Forelimb muscle (tissue), 1 donor: Measurements from ENCODE around the gene CEMIP. TPM values are rescaled to one million over a fixed set of nuclear protein-coding genes. Genes with fewer than 3 reads are reported as not detected.
A peak's percentile ranks its signal among the peaks of the same experiment; 100 is the strongest.

ENCODE experiments used
- DNase-seq: peaks from one replicate; pipeline ENCODE4 v3.0.0-alpha.2; 2013; ENCODE audit warnings: low read depth
- polyA plus RNA-seq: library from polyadenylated mRNA; unstranded; fragments of 120-200 nt; gene quantifications from one replicate; pipeline ENCODE4 v1.2.1, GENCODE V29; 2013; ENCODE audit not compliant: insufficient read length

The CEMIP gene
- polyA plus RNA-seq, 1 donor, result 2.4 TPM

DNA sequence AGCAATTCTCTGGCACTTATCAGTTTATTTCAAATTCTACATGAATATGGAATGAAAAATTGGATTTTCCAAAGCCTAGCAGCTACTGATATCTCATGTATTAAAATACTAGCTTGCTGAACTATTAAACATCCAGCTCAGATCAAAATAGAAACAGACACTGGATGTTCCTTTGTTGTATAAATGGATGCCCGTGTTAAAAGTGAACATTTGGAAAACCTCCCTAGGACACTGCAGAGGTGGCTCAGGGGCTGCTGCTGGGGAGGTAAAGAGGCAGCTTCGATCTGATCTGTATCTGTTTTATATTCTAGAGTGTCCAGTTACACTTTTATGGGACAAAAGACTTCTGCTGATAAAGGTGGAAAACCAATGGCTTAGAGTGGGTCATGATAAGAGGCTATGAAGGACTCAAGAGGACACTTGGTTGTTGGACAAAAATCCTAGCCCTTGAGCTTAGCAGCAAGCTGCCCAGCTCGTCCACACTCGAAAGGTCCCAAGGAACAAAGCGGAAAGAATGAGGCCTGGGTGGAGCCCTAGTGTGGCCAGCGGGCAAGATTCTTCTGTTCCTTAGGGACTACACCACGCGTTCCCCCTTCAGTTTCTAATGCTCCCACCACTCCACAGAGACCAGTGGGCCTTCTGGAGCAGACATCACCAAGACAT is 200.5 kb downstream of the CEMIP start:
- DNase-seq, result no peak

DNA sequence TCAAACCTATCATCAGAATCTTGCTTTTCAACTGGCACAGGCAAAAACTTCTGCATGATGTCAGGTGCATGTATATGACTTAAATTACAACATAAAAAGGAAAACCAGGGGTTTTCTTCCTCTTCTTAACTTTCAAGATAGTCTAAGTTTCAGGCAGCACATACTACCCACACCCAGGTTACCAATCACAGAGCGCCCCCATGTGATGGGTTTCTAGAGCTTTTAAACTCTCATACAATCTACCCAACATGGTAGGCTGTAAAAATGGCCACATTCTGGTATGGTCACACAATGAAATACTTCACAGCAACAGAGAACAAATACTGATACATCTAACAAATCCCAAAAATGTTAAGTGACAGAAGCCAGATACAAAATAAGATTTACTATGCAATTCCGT is 203.0 kb downstream of the CEMIP start:
- DNase-seq, result no peak

DNA sequence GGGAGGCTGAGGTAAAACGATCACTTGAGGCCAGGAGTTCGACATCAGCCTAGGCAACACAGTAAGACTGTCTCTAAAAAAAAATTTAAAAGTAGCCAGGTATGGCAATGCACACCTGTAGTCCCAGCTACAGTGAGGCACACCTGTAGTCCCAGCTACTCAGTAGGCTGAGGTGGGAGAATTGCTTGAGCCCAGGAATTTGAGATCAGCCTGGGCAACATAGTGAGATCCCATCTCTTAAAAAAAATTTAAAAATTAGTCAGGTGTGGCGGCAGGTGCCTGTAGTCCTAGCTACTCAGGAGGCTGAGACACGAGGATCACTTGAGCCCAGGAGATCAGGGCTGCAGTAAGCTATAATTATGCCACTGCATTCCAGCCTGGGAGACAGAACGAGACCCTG is 203.7 kb downstream of the CEMIP start:
- DNase-seq, result no peak

DNA sequence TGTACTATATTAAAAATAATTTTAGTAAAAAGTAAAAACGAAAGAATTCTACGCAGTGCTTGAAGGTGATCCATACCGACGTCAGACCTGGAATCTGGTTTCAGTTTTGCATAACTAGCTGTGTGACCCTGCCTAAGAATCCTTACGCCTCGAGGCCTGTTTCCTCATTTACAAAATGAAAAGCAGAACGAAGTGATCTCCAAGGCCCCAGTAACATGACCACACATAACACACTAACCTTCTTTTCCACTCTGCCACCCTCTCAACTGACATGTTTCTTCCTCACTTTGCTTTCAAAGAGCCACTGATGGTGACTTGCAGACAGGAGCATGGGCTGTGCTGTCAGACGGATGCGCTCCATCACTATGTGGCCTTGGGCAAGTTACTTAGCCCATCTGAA is 205.7 kb downstream of the CEMIP start:
- DNase-seq, result no peak

DNA sequence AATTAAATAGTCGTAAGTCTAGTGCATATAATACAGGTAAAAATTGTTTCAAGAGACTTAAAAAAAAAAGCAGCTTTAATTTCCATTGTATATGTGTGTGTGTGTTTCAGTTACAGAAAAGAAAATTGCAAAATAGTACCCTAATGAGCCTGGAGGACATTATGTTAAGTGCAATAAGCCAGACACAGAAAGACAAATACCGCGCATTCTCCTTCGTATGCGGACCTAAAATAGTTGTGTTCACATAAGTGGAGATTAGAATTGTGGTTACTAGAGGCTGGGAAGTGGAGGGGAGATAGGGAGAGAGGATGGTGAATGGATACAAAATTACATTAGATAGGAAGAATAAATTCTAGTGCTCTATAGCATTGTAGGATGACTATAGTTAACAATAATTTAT is 206.8 kb downstream of the CEMIP start:
- no peak for DNase-seq

DNA sequence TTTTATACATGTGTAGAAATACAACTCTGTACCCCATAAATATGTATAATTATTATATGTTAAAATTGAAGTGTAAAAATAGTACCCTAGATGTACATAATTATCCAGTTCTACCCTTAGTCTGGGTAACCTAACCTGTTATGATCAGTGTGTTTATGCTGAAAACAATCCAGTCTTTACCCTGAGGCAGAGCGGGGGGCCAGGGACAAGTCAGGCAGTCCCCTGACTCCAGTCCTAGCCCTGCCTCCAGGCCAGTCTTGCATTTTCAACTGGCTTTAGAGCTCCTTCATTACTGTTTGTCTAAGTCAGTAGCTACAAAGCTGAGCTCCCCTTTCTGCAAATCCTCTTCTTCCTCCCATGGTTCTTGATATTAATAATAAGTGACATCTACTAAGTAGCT is 207.3 kb downstream of the CEMIP start:
- no peak for DNase-seq

DNA sequence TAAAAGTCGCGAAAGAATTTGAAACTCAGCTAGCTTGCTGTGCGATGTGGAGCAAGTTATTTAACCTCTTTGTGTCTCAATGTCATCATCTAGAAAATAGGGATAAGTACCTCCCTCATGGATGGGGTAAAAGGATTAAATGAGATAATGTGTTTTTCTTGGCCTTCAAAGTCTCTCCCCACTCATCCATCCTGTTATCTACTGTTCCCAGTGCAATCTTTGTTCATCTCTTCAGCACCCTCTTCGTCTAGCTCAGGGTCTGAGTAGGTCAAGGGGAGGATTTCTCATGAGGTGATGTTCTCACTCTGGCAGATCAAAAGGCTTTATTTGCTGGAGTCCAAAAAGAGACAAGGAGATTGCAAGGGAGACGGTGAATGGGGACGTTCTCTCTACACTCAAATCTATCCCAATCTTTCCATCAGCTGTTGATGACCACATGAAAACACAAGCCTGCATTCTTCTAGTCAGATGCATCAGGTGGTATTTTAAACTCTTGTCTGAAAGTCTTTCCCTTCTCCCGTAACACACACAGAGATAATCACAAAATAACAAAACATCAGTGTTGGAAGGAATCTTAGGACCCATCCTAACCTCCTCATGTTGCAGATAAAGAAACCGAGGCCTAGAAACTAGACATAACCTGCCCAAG is 209.1 kb downstream of the CEMIP start:
- DNase-seq, result no peak

DNA sequence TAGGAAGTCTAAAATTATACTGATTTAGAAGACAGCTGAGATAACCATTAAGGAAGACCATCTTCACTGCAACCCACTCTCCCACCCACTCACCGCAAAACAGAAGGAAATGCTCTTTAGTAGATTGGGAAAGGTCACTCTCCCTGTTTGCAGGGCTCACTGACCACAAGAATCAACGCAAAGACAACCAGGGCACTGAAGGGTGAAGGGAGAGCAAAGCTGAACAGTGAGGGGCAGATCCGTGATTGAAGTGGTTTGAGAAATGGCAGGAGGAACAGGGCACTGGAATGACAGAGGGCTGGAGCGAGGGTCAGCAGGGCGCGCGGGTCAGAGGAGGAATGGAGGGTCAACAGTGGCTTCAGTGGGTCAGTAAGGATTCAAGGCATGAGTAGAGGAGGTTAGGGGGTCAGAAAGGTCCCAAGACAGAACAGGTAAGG is 209.9 kb downstream of the CEMIP start:
- DNase-seq, result no peak

DNA sequence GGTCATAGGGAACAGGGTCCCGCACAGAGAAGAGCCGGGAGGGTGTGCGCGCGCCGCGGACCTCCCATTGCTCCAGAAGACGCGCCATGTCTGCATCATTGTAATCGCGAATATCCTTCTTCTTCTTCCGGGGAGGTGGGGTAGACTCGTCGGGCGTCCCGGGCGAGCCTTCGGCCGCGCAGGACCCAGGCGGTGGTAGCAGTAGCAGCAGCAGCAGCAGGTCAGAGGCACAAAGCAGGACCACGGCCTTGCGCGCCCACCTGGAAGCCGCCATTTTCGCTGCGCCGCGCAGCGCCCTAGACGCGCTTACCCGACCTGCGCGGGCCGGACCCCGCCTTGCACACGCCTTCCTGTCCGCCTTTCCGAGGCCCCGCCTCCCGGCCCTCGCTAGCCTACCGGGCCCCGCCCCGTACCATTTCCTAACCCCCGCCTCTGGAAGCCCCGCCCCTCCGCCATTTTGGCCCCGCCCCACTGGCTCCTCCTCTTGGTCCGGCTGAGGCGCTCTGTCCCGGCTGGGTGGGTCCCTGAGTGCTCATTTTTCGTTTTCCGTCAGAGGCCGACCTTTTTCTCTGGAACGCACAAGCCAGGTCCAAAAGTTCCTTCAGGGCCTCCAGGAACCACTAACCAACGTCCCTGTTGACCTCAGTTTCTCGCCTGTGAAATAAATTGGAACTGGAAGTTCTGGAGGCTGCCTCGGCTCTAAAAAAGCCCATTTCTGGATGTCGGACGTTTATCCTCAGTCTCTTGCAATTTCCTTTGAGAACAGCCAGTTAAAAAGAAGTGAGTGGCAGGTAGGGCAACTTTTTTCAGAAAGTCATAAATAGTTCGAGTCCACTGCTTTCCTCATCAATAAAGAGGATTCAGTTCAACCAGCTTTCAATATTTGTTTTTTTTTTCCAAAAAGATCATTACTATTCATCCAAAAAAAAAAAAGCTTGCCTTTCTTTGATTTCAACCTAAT is 210.6 kb downstream of the CEMIP start, which contains the start of gene MESD:
TSS of gene MESD (minus strand) at position 302 of the 961 bp plus-strand sequence. CDS start at position 274, 28 bp downstream.
- DNase-seq, result peak; percentile 85

DNA sequence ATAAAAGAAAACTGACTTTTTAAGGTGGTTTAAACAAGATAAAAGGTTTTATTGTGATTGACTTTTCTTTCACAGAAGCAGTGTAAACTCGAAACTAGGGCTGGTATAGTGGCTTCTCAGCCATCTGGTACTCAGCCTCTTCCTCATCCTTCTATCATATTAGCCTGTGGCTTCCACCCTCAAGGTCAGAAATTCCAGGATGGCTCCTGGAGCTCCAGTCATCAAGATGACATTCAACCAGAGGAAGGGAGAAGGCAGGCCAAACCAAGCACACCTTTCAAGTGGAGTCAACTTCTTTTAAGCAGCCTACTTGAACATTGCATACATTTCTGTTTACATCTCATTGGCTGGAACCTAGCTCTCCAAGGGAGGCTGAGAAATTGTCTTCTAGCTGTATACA is 211.8 kb downstream of the CEMIP start:
- DNase-seq, result no peak

DNA sequence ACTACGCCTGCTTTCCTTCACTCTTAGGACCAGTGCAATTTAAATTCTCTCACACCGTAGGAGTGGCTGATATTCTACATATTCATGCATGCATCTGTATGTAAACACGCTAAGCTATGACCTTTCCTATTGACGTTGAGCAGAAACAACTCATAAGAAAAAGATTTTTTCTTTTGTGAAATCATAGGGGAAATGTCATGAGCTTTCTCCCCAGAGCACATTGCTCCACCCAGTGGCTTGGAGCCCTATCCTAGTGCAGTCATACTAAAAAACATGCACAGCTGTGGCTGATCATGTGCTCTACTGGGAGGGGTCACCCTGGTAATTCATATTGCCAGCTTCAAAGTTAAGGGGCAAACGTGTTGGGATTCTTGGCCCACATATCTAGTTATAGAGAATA is 212.3 kb downstream of the CEMIP start:
- no peak for DNase-seq

DNA sequence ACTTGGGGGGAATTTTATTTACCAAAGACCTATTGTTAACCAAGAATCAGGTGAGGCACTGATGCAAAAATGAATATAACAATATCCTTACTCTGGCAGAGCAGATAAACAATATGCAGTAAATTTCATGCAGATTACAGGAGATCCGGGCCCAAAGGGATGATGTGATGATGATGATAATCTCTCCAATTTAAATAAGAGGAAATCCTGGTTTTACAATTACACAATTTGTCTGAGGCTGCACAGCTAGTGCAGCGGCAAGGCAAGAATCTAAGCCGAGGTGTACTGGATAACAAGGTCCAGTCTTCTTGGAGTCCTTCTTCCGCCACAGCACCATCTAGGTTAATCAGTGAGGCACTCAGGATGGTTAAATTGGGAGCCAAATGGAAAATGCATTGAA is 212.8 kb downstream of the CEMIP start:
- DNase-seq, result no peak

DNA sequence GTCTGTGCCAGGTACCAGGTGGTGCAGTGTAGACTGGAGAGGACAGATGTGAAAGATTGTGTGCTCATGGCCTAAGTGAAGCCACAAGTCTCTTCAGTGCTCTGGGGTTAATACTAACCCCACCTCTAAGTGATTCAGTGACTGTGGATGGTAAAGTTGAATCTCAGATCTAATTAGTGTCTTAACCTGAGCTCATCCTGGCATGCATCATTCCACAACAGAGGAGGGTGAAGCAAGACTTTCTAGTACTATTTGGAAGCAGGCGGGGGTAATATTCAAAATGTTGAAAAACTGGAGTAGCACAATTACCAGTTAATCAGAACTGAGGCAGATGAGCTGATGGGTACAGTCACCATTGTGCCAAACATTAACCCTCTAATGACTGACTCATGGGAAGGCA is 213.3 kb downstream of the CEMIP start:
- DNase-seq, result no peak

DNA sequence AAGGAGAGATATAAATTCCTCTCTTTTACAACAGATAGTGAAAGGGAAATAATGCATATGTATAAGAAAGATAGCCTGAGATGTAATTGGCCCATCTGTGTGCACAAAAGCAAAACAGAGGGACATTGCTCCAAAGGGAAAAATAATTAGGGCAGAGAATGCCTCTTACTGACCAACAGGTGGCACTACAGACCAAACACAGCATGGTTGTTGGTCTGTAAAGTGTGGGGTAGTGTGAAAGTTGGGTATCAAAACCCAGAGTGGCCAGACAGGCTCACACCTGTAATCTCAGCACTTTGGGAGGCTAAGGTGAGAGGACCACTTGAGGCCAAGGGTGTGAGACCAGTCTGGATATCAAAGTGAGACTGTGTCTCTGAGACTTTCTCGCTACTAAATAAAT is 217.1 kb downstream of the CEMIP start:
- DNase-seq, result no peak

DNA sequence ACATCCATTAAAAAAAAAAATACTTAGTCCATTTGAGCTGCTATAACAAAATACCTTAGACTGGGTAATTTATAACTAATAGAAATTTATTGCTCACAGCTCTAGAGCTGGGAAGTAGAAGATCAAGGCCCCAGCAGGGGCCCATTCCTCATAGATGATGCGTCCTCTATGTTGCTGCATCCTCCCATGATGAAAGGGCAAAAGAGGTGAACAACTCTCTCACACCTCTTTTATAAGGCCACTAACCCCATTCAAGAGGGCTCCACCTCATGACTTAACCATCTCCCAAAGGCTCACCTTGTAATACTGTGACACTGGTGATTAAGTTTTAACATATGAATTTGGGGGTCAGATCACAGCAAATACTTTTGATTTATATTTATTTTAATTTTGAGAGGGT is 218.5 kb downstream of the CEMIP start:
- no peak for DNase-seq

DNA sequence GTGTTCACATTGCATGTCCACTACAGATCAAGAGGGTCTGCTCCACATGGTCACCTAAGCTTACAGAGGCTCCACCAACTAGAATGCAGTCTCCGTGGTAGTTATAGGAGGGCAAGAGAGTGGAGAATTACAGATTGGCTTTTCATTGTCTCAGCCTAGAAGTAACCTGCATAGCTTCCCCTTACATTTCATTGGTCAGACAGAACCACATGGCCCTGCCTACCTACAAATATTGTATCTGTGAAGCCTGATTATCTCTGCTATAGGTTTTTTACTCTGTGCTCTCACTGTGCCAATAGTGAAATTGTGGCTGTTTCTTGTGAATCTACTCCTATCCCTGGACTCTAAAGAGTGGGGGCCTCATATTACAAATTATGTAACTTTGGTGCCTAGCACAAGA is 219.1 kb downstream of the CEMIP start:
- no peak for DNase-seq

DNA sequence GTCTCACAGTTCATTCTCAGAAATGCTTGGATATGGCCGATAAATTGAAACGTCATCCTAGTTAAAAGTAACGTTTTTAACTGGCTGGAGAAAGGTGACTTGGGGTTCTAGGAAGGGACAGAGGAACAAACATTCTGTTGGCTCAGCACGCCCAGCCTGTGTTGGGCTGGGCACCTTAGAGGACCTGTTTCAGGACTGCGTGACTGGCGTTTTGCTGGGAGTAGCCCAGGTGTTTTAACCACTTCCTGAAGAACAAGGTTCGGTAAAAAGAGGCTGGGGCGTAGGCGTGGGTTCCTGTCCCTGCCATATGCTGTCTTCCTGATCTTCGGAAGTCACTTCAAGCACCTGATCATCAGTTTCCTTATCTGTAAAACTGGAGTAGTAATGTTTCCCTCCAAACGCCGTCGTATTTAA is 220.5 kb downstream of the CEMIP start:
- no peak for DNase-seq

DNA sequence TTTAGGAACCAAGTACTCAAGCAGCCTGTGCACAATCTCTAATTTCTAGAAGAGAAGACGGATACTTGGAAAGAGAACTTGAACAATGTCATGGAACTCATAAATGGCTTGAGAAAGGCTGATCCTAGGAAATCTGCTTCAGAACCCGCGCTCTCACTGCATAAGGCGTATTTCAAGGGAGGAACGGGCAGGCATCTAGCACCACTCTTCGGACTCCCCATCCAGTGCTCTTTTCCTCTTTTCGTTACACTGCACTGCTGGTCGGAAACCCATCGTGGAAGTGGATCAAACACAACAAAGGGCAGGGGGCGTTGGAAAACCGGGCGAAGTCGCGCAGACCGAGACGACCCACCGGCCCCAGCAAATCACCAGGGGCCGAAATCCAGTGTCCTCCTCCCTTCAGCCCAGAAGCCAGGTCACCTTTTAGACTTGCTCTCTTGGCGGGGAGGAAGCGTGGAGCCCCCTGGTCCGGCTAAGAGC is 221.0 kb downstream of the CEMIP start:
- DNase-seq, result no peak

DNA sequence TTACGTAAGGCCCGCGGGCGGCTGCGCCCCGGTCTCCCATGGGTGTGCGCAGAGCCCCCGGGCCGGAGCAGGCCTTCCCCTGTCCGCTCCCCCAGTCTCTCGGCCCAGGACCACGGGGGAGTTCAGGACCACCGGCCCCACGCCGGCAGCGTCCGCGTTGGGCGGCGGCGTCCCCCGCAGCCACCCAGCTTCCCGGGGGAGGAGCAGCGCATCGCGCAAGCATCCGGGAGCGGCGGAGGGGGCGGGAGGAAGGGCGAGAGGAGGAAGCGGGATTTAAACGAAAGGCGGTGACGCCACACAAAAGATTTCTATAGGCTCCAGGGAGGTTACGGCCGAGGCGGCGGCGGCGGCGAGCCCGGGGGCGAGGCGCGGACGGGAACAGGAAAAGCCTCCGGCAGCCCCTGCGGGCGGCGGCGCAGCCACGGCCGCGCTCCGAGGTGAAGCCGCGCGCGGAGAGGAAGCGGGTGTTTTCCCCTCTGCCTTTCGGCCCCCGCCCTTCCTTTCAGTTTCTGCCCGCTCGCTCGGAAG is 221.5 kb downstream of the CEMIP start, which contains the start of gene TLNRD1:
TSS of gene TLNRD1 (plus strand) at position 300 of the 528 bp plus-strand sequence. CDS start 1,349 bp downstream, outside the sequence.
- DNase-seq, result peak; percentile 81
